Mesendoderm (in vitro differentiated cells): Measurements from ENCODE around the gene GPATCH8.

Experiments used
- DNase-seq: peaks from one replicate; pipeline ENCODE4 v3.0.0; 2013
- H2AK5ac ChIP-seq: 2 replicates; pipeline ENCODE4 v1.6.1; 2013; ENCODE audit warnings: low read length, inconsistent platforms
- H2BK120ac ChIP-seq: 2 replicates; pipeline ENCODE4 v1.6.1; 2013; ENCODE audit warnings: low read depth, mild to moderate bottlenecking, low read length, moderate library complexity, mixed read lengths
- H2BK15ac ChIP-seq: replicated peaks from 2 replicates; pipeline ENCODE4 v1.6.1; 2013; ENCODE audit warnings: low read depth, mild to moderate bottlenecking, moderate library complexity
- H2BK5ac ChIP-seq: 2 replicates; pipeline ENCODE4 v1.6.1; 2013; ENCODE audit warnings: low read length, inconsistent platforms
- H3K18ac ChIP-seq: 2 replicates; pipeline ENCODE4 v1.6.1; 2013; ENCODE audit warnings: mild to moderate bottlenecking, low read length, mixed read lengths
- H3K23ac ChIP-seq: one replicate; pipeline ENCODE4 v1.6.1; 2013; ENCODE audit warnings: low read length
- H3K27ac ChIP-seq: 2 replicates; pipeline ENCODE4 v1.5.1; 2013; ENCODE audit warnings: low read depth, mild to moderate bottlenecking, inconsistent platforms, low read length, moderate library complexity
- H3K27me3 ChIP-seq: 2 replicates; pipeline ENCODE4 v1.6.1; 2013; ENCODE audit warnings: low read length, control low read depth, mild to moderate bottlenecking, inconsistent platforms; ENCODE audit not compliant: insufficient read depth, poor library complexity
- H3K36me3 ChIP-seq: 2 replicates; pipeline ENCODE4 v1.6.1; 2013; ENCODE audit warnings: low read length, inconsistent platforms; ENCODE audit not compliant: control insufficient read depth, insufficient read depth
- H3K4ac ChIP-seq: one replicate; pipeline ENCODE4 v1.6.1; 2013; ENCODE audit warnings: low read depth, mild to moderate bottlenecking, low read length, moderate library complexity
- H3K4me1 ChIP-seq: 2 replicates; pipeline ENCODE4 v1.6.1; 2013; ENCODE audit warnings: low read depth, low read length, inconsistent platforms; ENCODE audit not compliant: control insufficient read depth
- H3K4me2 ChIP-seq: 2 replicates; pipeline ENCODE4 v1.6.1; 2013; ENCODE audit warnings: low read length
- H3K4me3 ChIP-seq: 2 replicates; pipeline ENCODE4 v1.5.1; 2013; ENCODE audit warnings: mild to moderate bottlenecking, low read length
- H3K56ac ChIP-seq: one replicate; pipeline ENCODE4 v1.6.1; 2013; ENCODE audit warnings: low read length
- H3K79me1 ChIP-seq: 2 replicates; pipeline ENCODE4 v1.6.1; 2013; ENCODE audit warnings: low read length, inconsistent platforms
- H3K79me2 ChIP-seq: 2 replicates; pipeline ENCODE4 v1.6.1; 2013; ENCODE audit warnings: mild to moderate bottlenecking, low read length; ENCODE audit not compliant: control insufficient read depth, insufficient read depth
- H3K9ac ChIP-seq: 2 replicates; pipeline ENCODE4 v1.6.1; 2013; ENCODE audit warnings: low read length, inconsistent platforms
- H4K5ac ChIP-seq: one replicate; pipeline ENCODE4 v1.6.1; 2013; ENCODE audit warnings: low read length
- H4K8ac ChIP-seq: one replicate; pipeline ENCODE4 v1.6.1; 2013; ENCODE audit warnings: low read depth, mild to moderate bottlenecking, control low read depth, low read length, moderate library complexity
- WGBS: extraction: QIAGEN DNeasy Blood & Tissue Kit; methylation state at CpG from one replicate; pipeline ENCODE4 v1.1.7; 2013; ENCODE audit warnings: low lambda C conversion rate, missing lambda C conversion rate; ENCODE audit not compliant: insufficient coverage; ENCODE audit errors: extremely low coverage; 5-methylcytosine and 5-hydroxymethylcytosine counted together

The GPATCH8 gene

GRCh38 chr17:44451832-44452231 lies 51.4 kb downstream of the GPATCH8 start:
- Histone ChIP-seq H3K36me3 (no peaks in the 10 kb centered on the region), H3K79me2 (no peaks in the 10 kb centered on the region), H3K4me3 (no peak overlapping the region), H3K79me1 (peaks cover 3% of the 10 kb centered on the region), H3K27me3 (no peaks in the 10 kb centered on the region), H4K5ac (no peak overlapping the region), H2AK5ac (no peak overlapping the region), H2BK5ac (no peak overlapping the region), H3K56ac (no peak overlapping the region), H3K27ac (no peak overlapping the region), H3K4ac (no peak overlapping the region), H3K18ac (no peak overlapping the region), H3K4me1 (no peaks in the 10 kb centered on the region), H4K8ac (no peak overlapping the region), H2BK120ac (no peak overlapping the region), H3K23ac (no peak overlapping the region), H3K9ac (no peak overlapping the region), H3K4me2 (no peak overlapping the region), H2BK15ac (no peak overlapping the region)
- WGBS, result no CpG with 5 or more reads among the region's 8 CpGs
- no peak for DNase-seq

GRCh38 chr17:44451016-44451627 lies 52.1 kb downstream of the GPATCH8 start:
- peaks cover 3% of the 10 kb centered on the region for H3K79me1 ChIP-seq
- no peak overlapping the region for H4K5ac ChIP-seq
- no peak overlapping the region for H3K4ac ChIP-seq
- WGBS, result no CpG with 5 or more reads among the region's 6 CpGs
- H3K4me1 ChIP-seq, result no peaks in the 10 kb centered on the region
- no peak overlapping the region for H3K56ac ChIP-seq
- H3K9ac ChIP-seq, result no peak overlapping the region
- no peak overlapping the region for H2BK15ac ChIP-seq
- no peaks in the 10 kb centered on the region for H3K27me3 ChIP-seq
- H3K4me2 ChIP-seq, result no peak overlapping the region
- no peaks in the 10 kb centered on the region for H3K79me2 ChIP-seq
- no peak overlapping the region for H4K8ac ChIP-seq
- no peak overlapping the region for H2BK5ac ChIP-seq
- no peak overlapping the region for H3K27ac ChIP-seq
- no peak overlapping the region for H3K4me3 ChIP-seq
- no peak overlapping the region for H2AK5ac ChIP-seq
- no peak overlapping the region for H3K23ac ChIP-seq
- no peak overlapping the region for H3K18ac ChIP-seq
- no peak overlapping the region for H2BK120ac ChIP-seq
- no peak for DNase-seq
- no peaks in the 10 kb centered on the region for H3K36me3 ChIP-seq

- Histone ChIP-seq H3K27ac (no peak overlapping the region), H3K4me3 (no peak overlapping the region), H2BK5ac (no peak overlapping the region), H4K8ac (no peak overlapping the region), H3K9ac (no peak overlapping the region), H3K4me2 (no peak overlapping the region), H3K79me1 (peaks cover 5% of the 10 kb centered on the region), H2BK15ac (no peak overlapping the region), H3K23ac (no peak overlapping the region), H3K36me3 (no peaks in the 10 kb centered on the region), H3K56ac (no peak overlapping the region), H2AK5ac (no peak overlapping the region), H3K4ac (no peak overlapping the region), H3K18ac (no peak overlapping the region), H4K5ac (no peak overlapping the region), H2BK120ac (no peak overlapping the region), H3K79me2 (no peaks in the 10 kb centered on the region), H3K27me3 (no peaks in the 10 kb centered on the region), H3K4me1 (no peaks in the 10 kb centered on the region)
- no peak for DNase-seq
- no CpG with 5 or more reads among the region's 1 CpG for WGBS
Observed at GRCh38 chr17:44448412-44448811, 54.8 kb downstream of the GPATCH8 start.

- H4K5ac ChIP-seq, result no peak overlapping the region
- H3K23ac ChIP-seq, result no peak overlapping the region
- H3K56ac ChIP-seq, result no peak overlapping the region
- H3K79me2 ChIP-seq, result no peaks in the 10 kb centered on the region
- no CpG with 5 or more reads among the region's 6 CpGs for WGBS
- no peak overlapping the region for H3K4me3 ChIP-seq
- no peak for DNase-seq
- H2BK5ac ChIP-seq, result no peak overlapping the region
- peaks cover 6% of the 10 kb centered on the region for H3K79me1 ChIP-seq
- no peak overlapping the region for H4K8ac ChIP-seq
- no peak overlapping the region for H2BK15ac ChIP-seq
- H3K18ac ChIP-seq, result no peak overlapping the region
- no peak overlapping the region for H2BK120ac ChIP-seq
- H3K4ac ChIP-seq, result no peak overlapping the region
- H2AK5ac ChIP-seq, result no peak overlapping the region
- no peak overlapping the region for H3K9ac ChIP-seq
- H3K27ac ChIP-seq, result no peak overlapping the region
- H3K4me2 ChIP-seq, result no peak overlapping the region
- no peaks in the 10 kb centered on the region for H3K4me1 ChIP-seq
- no peaks in the 10 kb centered on the region for H3K27me3 ChIP-seq
- no peaks in the 10 kb centered on the region for H3K36me3 ChIP-seq
Observed at GRCh38 chr17:44444735-44445105, 58.5 kb downstream of the GPATCH8 start.

GRCh38 chr17:44442806-44443205 lies 60.4 kb downstream of the GPATCH8 start:
- Histone ChIP-seq H2AK5ac (no peak overlapping the region), H3K36me3 (no peaks in the 10 kb centered on the region), H3K4me2 (no peak overlapping the region), H3K18ac (no peak overlapping the region), H3K4me1 (peaks cover 2% of the 10 kb centered on the region), H3K79me1 (peaks cover 8% of the 10 kb centered on the region), H3K56ac (no peak overlapping the region), H2BK15ac (no peak overlapping the region), H4K8ac (no peak overlapping the region), H3K79me2 (peaks cover 2% of the 10 kb centered on the region), H2BK5ac (no peak overlapping the region), H3K4me3 (no peak overlapping the region), H3K23ac (no peak overlapping the region), H3K4ac (no peak overlapping the region), H3K27ac (no peak overlapping the region), H3K9ac (no peak overlapping the region), H2BK120ac (no peak overlapping the region), H4K5ac (no peak overlapping the region), H3K27me3 (no peaks in the 10 kb centered on the region)
- no peak for DNase-seq
- WGBS, result no CpG with 5 or more reads among the region's 3 CpGs

GRCh38 chr17:44439168-44439567 lies 64.0 kb downstream of the GPATCH8 start:
- H2BK15ac ChIP-seq, result no peak overlapping the region
- H3K9ac ChIP-seq, result no peak overlapping the region
- no CpG with 5 or more reads among the region's 3 CpGs for WGBS
- no peak overlapping the region for H3K4ac ChIP-seq
- no peak for DNase-seq
- no peak overlapping the region for H3K27ac ChIP-seq
- H4K5ac ChIP-seq, result no peak overlapping the region
- no peaks in the 10 kb centered on the region for H3K36me3 ChIP-seq
- H3K79me1 ChIP-seq, result peaks cover 6% of the 10 kb centered on the region
- H4K8ac ChIP-seq, result no peak overlapping the region
- H3K4me3 ChIP-seq, result no peak overlapping the region
- H3K4me2 ChIP-seq, result no peak overlapping the region
- H3K56ac ChIP-seq, result no peak overlapping the region
- H3K18ac ChIP-seq, result no peak overlapping the region
- H2BK5ac ChIP-seq, result no peak overlapping the region
- no peak overlapping the region for H2BK120ac ChIP-seq
- peaks cover 2% of the 10 kb centered on the region for H3K4me1 ChIP-seq
- no peak overlapping the region for H3K23ac ChIP-seq
- no peak overlapping the region for H2AK5ac ChIP-seq
- H3K27me3 ChIP-seq, result no peaks in the 10 kb centered on the region
- peaks cover 2% of the 10 kb centered on the region for H3K79me2 ChIP-seq
